ENCODE results near the gene STK32A.
A peak's percentile ranks its signal among the peaks of the same experiment; 100 is the strongest.

The STK32A gene

GRCh38 chr5:147391781-147392180 lies 157.0 kb downstream of the STK32A start:
- DNase-seq (ENCODE audit: low read depth) = peak; percentile 44

DNA sequence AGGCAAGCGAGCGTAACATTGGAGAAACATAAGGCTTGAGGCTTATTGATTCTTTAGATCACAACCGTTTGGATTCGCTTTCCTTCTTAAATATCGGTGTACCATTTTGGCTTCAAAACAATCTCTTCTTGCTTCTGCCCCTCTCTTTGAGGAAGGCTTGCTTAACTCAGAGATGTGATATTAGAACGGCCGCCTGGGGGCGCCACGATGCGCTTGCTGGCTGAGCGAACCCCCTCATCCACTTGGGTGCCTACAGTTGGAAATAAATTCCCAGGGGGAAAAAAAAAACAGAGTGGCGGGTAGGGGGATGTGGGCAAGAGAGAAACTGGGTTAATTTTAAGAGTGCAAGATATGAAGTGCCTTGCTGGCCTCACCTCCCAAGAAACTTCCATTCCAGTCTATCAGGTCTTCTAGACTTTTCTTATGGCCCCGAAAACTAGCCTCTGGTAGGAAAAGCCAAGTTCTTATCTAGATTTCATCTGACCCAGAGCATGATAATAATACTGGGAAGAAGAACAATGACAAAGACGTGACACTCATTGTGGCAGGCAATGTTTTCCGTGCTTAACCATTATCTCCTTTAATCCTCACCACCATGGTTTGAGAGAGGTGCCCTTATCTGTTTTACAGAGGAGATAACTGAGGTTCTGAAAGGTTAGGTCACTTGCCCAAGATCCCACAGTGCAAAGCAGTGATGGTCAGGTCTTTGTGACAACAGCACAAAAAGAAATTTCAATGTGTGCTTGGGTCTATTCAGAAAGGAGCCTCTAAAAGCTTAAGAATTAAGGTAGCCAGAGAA lies 159.2 kb downstream of the STK32A start:
- no peak for DNase-seq (ENCODE audit: low read depth)

GRCh38 chr5:147396070-147396823 lies 161.4 kb downstream of the STK32A start:
- DNase-seq (ENCODE audit: low read depth) = no peak

GRCh38 chr5:147397616-147398015 lies 162.8 kb downstream of the STK32A start:
- no peak for DNase-seq (ENCODE audit: low read depth)

DNA sequence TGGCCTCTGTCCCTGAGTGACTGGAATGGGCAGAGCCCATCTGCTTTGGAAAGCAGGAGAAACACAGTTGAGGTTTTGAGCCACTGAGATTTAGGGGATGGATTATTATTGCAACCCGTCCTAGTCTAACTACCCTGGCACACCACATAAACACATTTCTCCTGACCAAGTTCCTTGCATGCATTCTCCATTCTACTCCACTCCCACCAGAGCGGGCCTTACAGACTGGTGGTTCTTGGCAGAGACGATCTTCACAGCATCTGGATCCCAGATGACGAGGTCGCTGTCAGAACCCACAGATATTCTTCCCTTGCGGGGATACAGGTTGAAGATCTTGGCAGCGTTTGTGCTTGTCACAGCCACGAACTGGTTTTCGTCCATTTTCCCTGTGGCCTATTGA lies 164.0 kb downstream of the STK32A start:
- DNase-seq (ENCODE audit: low read depth) = peak; percentile 64

GRCh38 chr5:147400126-147400809 lies 165.4 kb downstream of the STK32A start:
- no peak for DNase-seq (ENCODE audit: low read depth)

GRCh38 chr5:147400881-147401280 lies 166.1 kb downstream of the STK32A start:
- no peak for DNase-seq (ENCODE audit: low read depth)

- peak; percentile 96 for DNase-seq (ENCODE audit: low read depth)
Measured at GRCh38 chr5:147403651-147404640, 169.1 kb downstream of the STK32A start.

- DNase-seq (ENCODE audit: low read depth) = no peak
Measured at GRCh38 chr5:147404706-147405105, 169.9 kb downstream of the STK32A start.

GRCh38 chr5:147406636-147407035 lies 171.8 kb downstream of the STK32A start:
- DNase-seq (ENCODE audit: low read depth) = no peak

DNA sequence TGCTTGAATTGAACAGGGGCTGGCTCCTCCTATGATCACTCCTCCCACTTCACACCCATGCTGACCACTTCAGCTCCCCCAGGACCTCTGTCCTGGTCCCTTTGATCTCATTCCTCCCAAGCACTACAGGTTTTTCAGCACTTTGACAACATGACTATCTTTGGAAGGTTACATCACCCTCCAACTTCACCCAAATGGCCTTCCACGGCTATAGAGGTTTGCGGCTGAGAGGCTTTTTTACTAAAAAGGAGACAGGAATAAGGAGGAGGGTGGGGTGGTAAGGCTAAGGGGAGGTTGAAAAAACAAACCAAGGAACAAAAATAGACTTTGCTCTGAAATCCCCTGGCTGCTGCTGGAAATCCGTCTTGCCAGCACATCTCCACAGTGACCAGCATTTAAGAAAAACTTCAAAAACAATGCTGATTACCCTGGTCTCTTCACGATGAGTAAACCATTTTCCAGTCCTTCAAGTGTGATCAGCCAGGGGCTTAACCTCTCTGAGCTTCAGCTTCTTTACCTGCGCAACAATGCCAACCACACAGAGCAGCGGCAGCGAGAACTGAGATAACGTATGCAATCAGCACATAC lies 172.4 kb downstream of the STK32A start:
- DNase-seq (ENCODE audit: low read depth) = no peak

DNA sequence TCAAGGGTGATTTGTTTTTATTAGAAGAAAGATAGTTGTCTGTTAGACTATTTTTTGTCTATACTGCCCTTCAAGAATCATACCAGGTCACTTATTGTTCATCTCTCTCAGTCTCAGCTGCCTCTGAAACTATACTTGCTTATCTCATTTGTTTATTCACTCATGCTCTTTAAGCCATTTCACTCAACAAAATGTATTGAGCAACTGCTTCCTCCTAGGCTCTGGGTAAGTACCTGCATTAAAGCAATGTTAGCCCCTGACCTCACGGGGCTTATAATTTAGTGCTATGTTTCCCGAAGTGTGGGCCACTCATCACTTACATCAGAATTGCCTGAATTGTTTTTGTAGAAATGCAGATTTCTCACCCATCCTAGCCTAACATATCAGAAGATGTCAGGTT lies 174.2 kb downstream of the STK32A start:
- DNase-seq (ENCODE audit: low read depth) = no peak

DNA sequence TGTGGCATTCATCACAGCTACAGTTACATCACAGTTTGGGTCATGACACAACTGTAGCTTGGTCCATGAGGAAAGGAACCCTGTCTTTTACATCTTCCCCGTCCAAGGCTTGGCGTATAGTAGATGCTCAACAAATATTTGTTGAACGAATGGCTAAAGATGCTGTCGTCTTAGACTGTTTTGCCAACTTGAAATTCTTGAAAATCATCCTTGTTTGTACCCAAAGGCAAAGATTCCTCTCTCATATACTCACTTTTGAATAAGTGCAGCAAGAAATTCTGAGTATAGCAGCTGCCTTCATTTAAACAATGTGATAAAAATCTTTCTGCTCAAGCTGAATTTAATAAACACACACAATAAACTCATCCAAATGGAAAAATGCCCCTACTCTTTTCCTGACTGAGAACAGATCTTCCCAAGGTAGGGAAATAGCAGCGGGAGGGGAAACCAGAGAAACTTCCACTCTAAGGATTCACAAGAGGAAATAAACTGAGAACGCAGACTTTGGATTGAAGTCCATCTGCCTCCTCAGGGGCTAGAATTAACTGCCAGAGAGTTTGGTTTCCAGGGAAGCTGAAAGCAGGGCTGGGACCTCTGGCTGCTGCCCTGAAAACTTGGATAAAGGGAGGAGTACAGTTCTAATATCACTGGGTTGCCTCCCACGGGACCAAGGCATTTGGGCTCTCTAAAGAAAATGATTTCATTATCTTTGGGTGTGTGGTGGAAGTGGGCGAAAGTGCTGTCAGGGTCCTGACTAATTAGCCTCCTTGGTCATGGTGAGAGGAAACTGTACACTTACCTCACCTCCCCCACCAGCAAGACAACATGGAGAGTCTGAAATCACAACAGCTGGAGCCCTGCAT lies 175.9 kb downstream of the STK32A start:
- DNase-seq (ENCODE audit: low read depth) = no peak

DNA sequence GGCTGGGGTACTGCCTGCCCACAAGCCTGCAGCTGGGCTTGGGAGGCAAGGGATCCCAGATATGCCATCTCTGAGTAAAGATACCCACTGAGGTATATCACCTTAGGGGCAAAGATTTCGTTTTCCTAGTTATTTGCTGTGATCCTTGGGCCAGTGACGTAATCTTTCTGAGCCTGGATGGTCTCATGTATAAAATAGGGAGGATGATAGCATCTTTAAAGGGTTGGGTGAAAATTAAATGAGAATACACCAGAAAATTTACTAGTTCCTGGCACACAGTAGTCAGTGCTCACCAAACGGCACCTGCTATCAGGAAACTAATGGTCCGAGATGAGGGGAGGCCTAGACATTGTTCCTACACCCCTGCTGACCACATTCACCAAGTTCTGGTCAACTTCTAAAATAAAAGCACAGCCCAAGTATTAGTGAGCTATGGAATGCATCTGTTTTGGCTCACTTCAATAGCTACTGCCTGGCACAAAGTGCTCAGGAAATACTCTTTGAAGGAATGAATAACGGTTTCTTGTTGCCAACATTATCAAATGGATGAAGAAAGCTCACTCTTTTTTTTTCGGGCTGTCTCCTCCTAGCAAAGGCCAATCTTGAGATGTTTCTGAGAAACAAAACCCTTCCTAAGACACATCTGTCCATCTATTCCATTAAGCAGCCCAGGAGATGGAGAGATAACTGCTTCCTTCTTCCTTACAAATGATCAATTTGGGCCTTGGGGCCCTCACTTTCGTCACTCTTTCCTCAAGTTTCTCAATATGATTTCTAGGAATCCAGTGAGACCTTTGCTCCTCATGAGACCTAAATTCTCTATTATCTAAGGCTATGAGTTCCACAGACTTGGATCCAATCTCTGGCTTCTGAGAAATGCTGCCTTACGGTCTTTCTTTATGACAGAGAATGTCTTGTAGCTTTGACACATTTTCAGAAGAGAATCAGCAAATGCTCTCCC lies 176.8 kb downstream of the STK32A start:
- no peak for DNase-seq (ENCODE audit: low read depth)

GRCh38 chr5:147412561-147412960 lies 177.7 kb downstream of the STK32A start:
- no peak for DNase-seq (ENCODE audit: low read depth)

GRCh38 chr5:147413266-147413665 lies 178.4 kb downstream of the STK32A start:
- no peak for DNase-seq (ENCODE audit: low read depth)

- DNase-seq (ENCODE audit: low read depth) = no peak
Measured at GRCh38 chr5:147415651-147416050, 180.8 kb downstream of the STK32A start.

DNA sequence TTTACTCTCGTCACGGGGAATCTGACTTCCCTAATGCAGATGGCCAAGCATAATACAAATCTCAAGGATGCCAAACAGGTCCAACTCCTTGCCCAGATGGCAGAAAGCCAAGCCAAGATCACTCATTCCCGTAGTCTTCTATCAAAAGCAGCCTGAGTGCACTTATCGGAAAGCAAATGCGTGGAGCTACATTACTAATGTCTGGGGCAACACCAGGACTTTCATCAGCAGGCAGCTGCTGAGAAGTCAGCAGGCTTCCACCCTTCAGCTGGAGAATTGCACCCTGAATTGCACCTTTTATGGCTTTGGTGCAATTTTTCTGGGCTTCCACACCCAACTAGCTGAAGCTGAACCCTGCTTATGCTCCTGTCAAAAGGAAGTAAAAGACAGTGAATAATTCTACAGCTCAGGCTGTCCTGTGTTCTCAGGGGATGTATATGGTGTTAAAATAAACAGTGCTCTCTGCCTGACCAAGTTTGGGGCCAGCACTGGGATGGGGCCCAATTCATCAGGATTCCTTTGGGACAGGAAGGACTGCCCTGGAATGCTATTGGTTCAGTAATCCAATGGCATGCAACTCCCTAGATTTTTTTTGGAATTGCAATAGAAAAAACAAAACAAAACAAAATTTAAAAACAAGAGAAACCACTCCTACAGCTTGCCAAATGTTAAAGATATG lies 182.4 kb downstream of the STK32A start:
- DNase-seq (ENCODE audit: low read depth) = peak; percentile 35

Measured in GM04503 (cell line).